H1 (cell line): Measurements from ENCODE around the gene SLC22A23.

ENCODE experiments used
- EP300 ChIP-seq, 2 experiments: IDR thresholded peaks; 1 replicate in 1 of 2; 2 replicates in 1 of 2; pipeline ENCODE4 v1.6.1; 2011 to 2012; ENCODE audit warnings: low read depth in 2 of 2, low read length in 2 of 2, mild to moderate bottlenecking in 2 of 2, borderline replicate concordance in 1 of 2, inconsistent platforms in 1 of 2, moderate library complexity in 1 of 2
- FOSL1 ChIP-seq: IDR thresholded peaks from 2 replicates; pipeline ENCODE4 v1.6.1; 2011; ENCODE audit warnings: mild to moderate bottlenecking, low read depth, low read length, moderate library complexity; ENCODE audit not compliant: insufficient read depth
- POLR2A ChIP-seq, 2 experiments: IDR thresholded peaks; 1 replicate in 1 of 2; 2 replicates in 1 of 2; pipeline ENCODE4 v1.6.1; 2011; ENCODE audit warnings: low read depth in 2 of 2, low read length in 2 of 2, mild to moderate bottlenecking in 2 of 2; ENCODE audit errors: control extremely low read depth in 1 of 2
- POLR2AphosphoS5 ChIP-seq: IDR thresholded peaks from 2 replicates; pipeline ENCODE4 v1.6.1; 2011; ENCODE audit warnings: low read depth, low read length
- POU5F1 ChIP-seq: IDR thresholded peaks from 2 replicates; pipeline ENCODE4 v1.6.1; 2011; ENCODE audit warnings: low read depth, mild to moderate bottlenecking, low read length, moderate library complexity
- RBBP5 ChIP-seq: IDR thresholded peaks from 2 replicates; pipeline ENCODE4 v1.7.1; 2012; ENCODE audit warnings: low read depth, mild to moderate bottlenecking, inconsistent platforms, low read length, moderate library complexity, borderline replicate concordance
- SP1 ChIP-seq: IDR thresholded peaks from 2 replicates; pipeline ENCODE4 v1.6.1; 2011; ENCODE audit warnings: low read depth, low read length
- TAF1 ChIP-seq: IDR thresholded peaks from 2 replicates; pipeline ENCODE4 v1.6.1; 2011; ENCODE audit warnings: mild to moderate bottlenecking, low read depth, low read length
- TEAD4 ChIP-seq: IDR thresholded peaks from 2 replicates; pipeline ENCODE4 v1.6.1; 2012; ENCODE audit warnings: low read depth, low read length, inconsistent platforms, mixed read lengths
- USF2 ChIP-seq: IDR thresholded peaks from 2 replicates; pipeline ENCODE4 v1.6.1; 2011; ENCODE audit warnings: low read length, improper control_type of control experiment
- YY1 ChIP-seq: IDR thresholded peaks from 2 replicates; pipeline ENCODE4 v1.6.1; 2011; ENCODE audit warnings: low read depth, mild to moderate bottlenecking, low read length
- ZNF274 ChIP-seq: IDR thresholded peaks from 2 replicates; pipeline ENCODE4 v1.7.0; 2012; ENCODE audit warnings: low read length, borderline replicate concordance; ENCODE audit errors: extremely low read depth
- TF ChIP-seq, protein P1 (sequence below), 3 experiments: IDR thresholded peaks; 1 replicate in 2 of 3; 2 replicates in 1 of 3; pipeline versions ENCODE4 v1.5.1 to v1.6.1; 2011; ENCODE audit warnings: low read length in 3 of 3, mild to moderate bottlenecking in 3 of 3, inconsistent platforms in 2 of 3, low read depth in 1 of 3, moderate library complexity in 1 of 3; ENCODE audit not compliant: insufficient read depth in 1 of 3; ENCODE audit errors: control extremely low read depth in 1 of 3
- TF ChIP-seq, protein P2 (sequence below): IDR thresholded peaks from 2 replicates; pipeline ENCODE4 v1.6.1; 2012; ENCODE audit warnings: inconsistent platforms

DNA sequence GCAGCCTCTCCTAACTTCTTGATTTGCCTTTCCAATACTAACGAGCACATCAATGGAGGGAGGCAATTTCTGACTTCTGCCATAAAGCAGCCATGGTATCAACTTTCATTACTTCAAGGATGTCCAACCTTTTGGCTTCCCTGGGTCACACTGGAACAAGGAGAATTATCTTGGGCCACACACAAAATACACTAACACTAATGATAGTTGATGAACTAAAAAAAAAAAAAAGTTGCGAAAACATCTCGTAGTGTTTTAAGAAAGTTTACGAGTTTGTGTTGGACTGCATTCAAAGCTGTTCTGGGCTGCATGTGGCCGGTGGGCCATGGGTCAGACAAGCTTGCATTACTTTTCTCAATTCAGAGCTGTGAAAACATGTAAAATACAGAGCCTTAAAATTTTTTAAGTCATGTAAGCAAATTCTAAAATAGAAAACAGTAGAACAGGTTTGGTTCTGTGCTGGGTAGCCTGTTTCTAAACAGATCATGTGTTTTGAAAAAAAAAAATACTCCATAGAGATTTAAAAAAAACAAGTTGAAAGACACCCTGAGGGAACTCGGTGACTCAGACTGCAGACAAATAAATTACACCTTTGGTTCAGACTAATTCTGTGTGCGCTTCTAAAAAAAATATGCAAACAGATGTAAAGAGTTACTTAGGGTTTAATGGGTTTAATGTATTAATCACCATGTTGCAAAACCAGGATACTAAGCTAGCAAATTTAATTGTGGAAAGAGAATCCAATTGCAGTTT, 43.6 kb upstream of the SLC22A23 start:
- TF ChIP-seq TAF1 (no peak), ZNF274 (no peak), TEAD4 (no peak), POU5F1 (no peak), RBBP5 (no peak), POLR2AphosphoS5 (no peak), SP1 (no peak), POLR2A (IDR thresholded peaks at IDR 0.05; ENCODE audit: control extremely low read depth in 1 of 2, low read depth in 2 of 2, low read length in 2 of 2) (no peak), EP300 (IDR thresholded peaks at IDR 0.05; ENCODE audit: borderline replicate concordance in 1 of 2, low read depth in 2 of 2, low read length in 2 of 2) (no peak), YY1 (no peak), FOSL1 (no peak), USF2 (no peak)
- TF ChIP-seq, protein P1, sequence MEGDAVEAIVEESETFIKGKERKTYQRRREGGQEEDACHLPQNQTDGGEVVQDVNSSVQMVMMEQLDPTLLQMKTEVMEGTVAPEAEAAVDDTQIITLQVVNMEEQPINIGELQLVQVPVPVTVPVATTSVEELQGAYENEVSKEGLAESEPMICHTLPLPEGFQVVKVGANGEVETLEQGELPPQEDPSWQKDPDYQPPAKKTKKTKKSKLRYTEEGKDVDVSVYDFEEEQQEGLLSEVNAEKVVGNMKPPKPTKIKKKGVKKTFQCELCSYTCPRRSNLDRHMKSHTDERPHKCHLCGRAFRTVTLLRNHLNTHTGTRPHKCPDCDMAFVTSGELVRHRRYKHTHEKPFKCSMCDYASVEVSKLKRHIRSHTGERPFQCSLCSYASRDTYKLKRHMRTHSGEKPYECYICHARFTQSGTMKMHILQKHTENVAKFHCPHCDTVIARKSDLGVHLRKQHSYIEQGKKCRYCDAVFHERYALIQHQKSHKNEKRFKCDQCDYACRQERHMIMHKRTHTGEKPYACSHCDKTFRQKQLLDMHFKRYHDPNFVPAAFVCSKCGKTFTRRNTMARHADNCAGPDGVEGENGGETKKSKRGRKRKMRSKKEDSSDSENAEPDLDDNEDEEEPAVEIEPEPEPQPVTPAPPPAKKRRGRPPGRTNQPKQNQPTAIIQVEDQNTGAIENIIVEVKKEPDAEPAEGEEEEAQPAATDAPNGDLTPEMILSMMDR (IDR thresholded peaks at IDR 0.05; ENCODE audit: control extremely low read depth in 1 of 3, insufficient read depth in 1 of 3, low read depth in 1 of 3, low read length in 3 of 3) = no peak
- TF ChIP-seq, protein P2, sequence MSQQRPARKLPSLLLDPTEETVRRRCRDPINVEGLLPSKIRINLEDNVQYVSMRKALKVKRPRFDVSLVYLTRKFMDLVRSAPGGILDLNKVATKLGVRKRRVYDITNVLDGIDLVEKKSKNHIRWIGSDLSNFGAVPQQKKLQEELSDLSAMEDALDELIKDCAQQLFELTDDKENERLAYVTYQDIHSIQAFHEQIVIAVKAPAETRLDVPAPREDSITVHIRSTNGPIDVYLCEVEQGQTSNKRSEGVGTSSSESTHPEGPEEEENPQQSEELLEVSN = no peak
